K562 (cell line): ENCODE measurements around the gene CERS6. TPM values are rescaled to one million over a fixed set of nuclear protein-coding genes. Genes with fewer than 3 reads are reported as not detected.
A peak's percentile ranks its signal among the peaks of the same experiment; 100 is the strongest.

Experiments used
- CBX3 ChIP-seq, 2 experiments: IDR thresholded peaks; 1 replicate in 1 of 2; 2 replicates in 1 of 2; pipeline ENCODE4 v1.6.1; 2012; ENCODE audit warnings: inconsistent platforms in 2 of 2, low read length in 2 of 2, borderline replicate concordance in 1 of 2, control low read depth in 1 of 2
- CEBPG ChIP-seq, 3 experiments: fragments of 200-800 bp in 1 of 3; sonication (Bioruptor generic) in 1 of 3; sonication (generic) in 1 of 3; formaldehyde crosslinking in 1 of 3; IDR thresholded peaks in 2 of 3; conservative IDR thresholded peaks in 1 of 3; 2 replicates each; pipeline versions ENCODE4 v1.6.1 to v1.8.0; 2016 to 2022; ENCODE audit warnings: missing compliant biosample characterization in 2 of 3, missing genetic modification characterization in 2 of 3, mild to moderate bottlenecking in 1 of 3, missing genetic modification reagents in 1 of 3
- CREM ChIP-seq: IDR thresholded peaks from 2 replicates; pipeline ENCODE4 v1.6.1; 2014; ENCODE audit warnings: antibody characterized with exemption, low read depth
- E2F1 ChIP-seq: sonication (generic); formaldehyde crosslinking; IDR thresholded peaks from 2 replicates; pipeline ENCODE4 v1.8.1; 2023; ENCODE audit warnings: mild to moderate bottlenecking, missing genetic modification reagents, moderate library complexity
- GABPB1 ChIP-seq: sonication (generic); formaldehyde crosslinking; IDR thresholded peaks from 2 replicates; pipeline ENCODE4 v1.8.0; 2022; ENCODE audit warnings: mild to moderate bottlenecking, missing genetic modification reagents
- HNRNPK ChIP-seq: fragments of 200-400 bp; formaldehyde crosslinking; IDR thresholded peaks from one replicate; pipeline ENCODE4 v1.6.1; 2018; ENCODE audit warnings: mild to moderate bottlenecking, low read depth, low read length; ENCODE audit not compliant: poor library complexity, severe bottlenecking
- ILK ChIP-seq: fragments of 450-650 bp; IDR thresholded peaks from 2 replicates; pipeline ENCODE4 v1.6.1; 2016; ENCODE audit warnings: missing genetic modification characterization, low read depth, mild to moderate bottlenecking, missing compliant biosample characterization, moderate library complexity, borderline replicate concordance
- JUN ChIP-seq, 2 experiments: sonication (generic) in 1 of 2; formaldehyde crosslinking in 1 of 2; IDR thresholded peaks; 2 replicates each; pipeline versions ENCODE4 v1.6.1 to v1.8.0; 2012 to 2022; ENCODE audit warnings: borderline replicate concordance in 2 of 2, mild to moderate bottlenecking in 2 of 2, improper control_type of control experiment in 1 of 2, low read depth in 1 of 2, low read length in 1 of 2, missing genetic modification reagents in 1 of 2
- KLF13 ChIP-seq: fragments of 450-650 bp; IDR thresholded peaks from 2 replicates; pipeline ENCODE4 v1.6.1; 2016; ENCODE audit warnings: missing genetic modification characterization, low read depth, mild to moderate bottlenecking, missing compliant biosample characterization, moderate library complexity, borderline replicate concordance
- KLF6 ChIP-seq: fragments of 250-450 bp; sonication (Bioruptor Pico); IDR thresholded peaks from 2 replicates; pipeline ENCODE4 v1.4.0; 2020; ENCODE audit warnings: mild to moderate bottlenecking, moderate library complexity, borderline replicate concordance
- LARP7 ChIP-seq: fragments of 450-650 bp; IDR thresholded peaks from 2 replicates; pipeline ENCODE4 v1.6.1; 2016
- NR4A1 ChIP-seq, 2 experiments: fragments of 250-450 bp in 1 of 2; fragments of 450-650 bp in 1 of 2; sonication (Bioruptor Pico) in 1 of 2; IDR thresholded peaks; 2 replicates each; pipeline versions ENCODE4 v1.4.0 to v1.6.1; 2016 to 2020; ENCODE audit warnings: mild to moderate bottlenecking in 2 of 2, missing compliant biosample characterization in 1 of 2, missing genetic modification characterization in 1 of 2, moderate library complexity in 1 of 2
- PKNOX1 ChIP-seq: fragments of 450-650 bp; IDR thresholded peaks from 2 replicates; pipeline ENCODE4 v1.6.1; 2016
- PRPF4 ChIP-seq: fragments of 200-400 bp; formaldehyde crosslinking; IDR thresholded peaks from one replicate; pipeline ENCODE4 v1.6.1; 2017; ENCODE audit warnings: low read length, low read depth, mild to moderate bottlenecking; ENCODE audit not compliant: insufficient read depth, poor library complexity, severe bottlenecking
- SP2 ChIP-seq: IDR thresholded peaks from 2 replicates; pipeline ENCODE4 v1.6.1; 2011; ENCODE audit warnings: mild to moderate bottlenecking, low read depth, low read length, moderate library complexity; ENCODE audit not compliant: poor library complexity, severe bottlenecking; ENCODE audit errors: extremely low read depth
- WHSC1 ChIP-seq: IDR thresholded peaks from one replicate; pipeline ENCODE4 v1.6.1; 2012; ENCODE audit warnings: low read length, control low read depth, inconsistent platforms
- ZNF699 ChIP-seq: fragments of 250-450 bp; sonication (Bioruptor Pico); IDR thresholded peaks from 2 replicates; pipeline ENCODE4 v1.8.0; 2021; ENCODE audit warnings: mild to moderate bottlenecking, moderate library complexity; ENCODE audit not compliant: insufficient replicate concordance
- polyA plus RNA-seq, 8 experiments: library from polyadenylated mRNA; depleted of rRNA in 4 of 8; stranded (reverse) in 5 of 8; unstranded in 3 of 8; fragments of >200 nt; fragmentation: Nextera tagmentation in 2 of 8; fragmentation: Illumina TruSeq in 1 of 8; extraction: Ambion mirVana in 2 of 8; extraction: Trizol in 1 of 8; gene quantifications; 2 replicates each; pipeline versions ENCODE4 v1.2.1 to v1.2.3, GENCODE V29; 2011 to 2014; ENCODE audit warnings: inconsistent platforms in 1 of 8, missing spikeins in 1 of 8
- total RNA-seq, 7 experiments: library from RNA; depleted of rRNA in 6 of 7; stranded (reverse); fragments of >200 nt in 6 of 7; fragmentation: Illumina TruSeq in 2 of 7; extraction: Trizol in 2 of 7; gene quantifications; 2 replicates each; pipeline versions ENCODE4 v1.2.1 to v1.2.3, GENCODE V29; 2011 to 2021; ENCODE audit warnings: low replicate concordance in 1 of 7
- TF ChIP-seq, protein P1 (sequence below): fragments of 250-450 bp; sonication (Bioruptor Pico); IDR thresholded peaks from 2 replicates; pipeline ENCODE4 v1.8.0; 2021; ENCODE audit warnings: moderate library complexity, mild to moderate bottlenecking, inconsistent platforms
- TF ChIP-seq, protein P2 (sequence below): fragments of 450-650 bp; formaldehyde crosslinking; IDR thresholded peaks from 2 replicates; pipeline ENCODE4 v1.4.0; 2020; ENCODE audit warnings: mild to moderate bottlenecking

Gene CERS6
- total and polyA plus RNA-seq, 9 of the 15 experiments (the other 6 are each of a cell fraction or from before 2014, with no cell fraction given): 1.6 to 13.6 (median 11.4) TPM

- no peak for TF ChIP-seq ILK (tag)
- no peak for TF ChIP-seq SP2
- TF ChIP-seq KLF6 (CRISPR knock-in tag): 0 out of 2 replicates have a peak, but pooled peaks have one; percentile 69
- TF ChIP-seq PKNOX1: peak; percentile 80; the same call in 1 of the 2 replicates
- TF ChIP-seq CREM: peak; percentile 78
- TF ChIP-seq JUN (IDR thresholded peaks at IDR 0.05; ENCODE audit: borderline replicate concordance, low read depth, low read length): 0 out of 2 replicates have a peak, but pooled peaks have one; percentile 34
- TF ChIP-seq JUN (CRISPR knock-in tag; IDR thresholded peaks at IDR 0.05; ENCODE audit: borderline replicate concordance): no peak
- TF ChIP-seq, protein P1, sequence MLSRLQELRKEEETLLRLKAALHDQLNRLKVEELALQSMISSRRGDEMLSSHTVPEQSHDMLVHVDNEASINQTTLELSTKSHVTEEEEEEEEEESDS (CRISPR knock-in tag): no peak
- no peak for TF ChIP-seq E2F1 (CRISPR knock-in tag)
- TF ChIP-seq, protein P2, sequence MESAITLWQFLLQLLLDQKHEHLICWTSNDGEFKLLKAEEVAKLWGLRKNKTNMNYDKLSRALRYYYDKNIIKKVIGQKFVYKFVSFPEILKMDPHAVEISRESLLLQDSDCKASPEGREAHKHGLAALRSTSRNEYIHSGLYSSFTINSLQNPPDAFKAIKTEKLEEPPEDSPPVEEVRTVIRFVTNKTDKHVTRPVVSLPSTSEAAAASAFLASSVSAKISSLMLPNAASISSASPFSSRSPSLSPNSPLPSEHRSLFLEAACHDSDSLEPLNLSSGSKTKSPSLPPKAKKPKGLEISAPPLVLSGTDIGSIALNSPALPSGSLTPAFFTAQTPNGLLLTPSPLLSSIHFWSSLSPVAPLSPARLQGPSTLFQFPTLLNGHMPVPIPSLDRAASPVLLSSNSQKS (CRISPR knock-in tag): no peak; the same call in 1 of the 2 replicates
- TF ChIP-seq ZNF699: no peak
- no peak for TF ChIP-seq WHSC1
- TF ChIP-seq LARP7: no peak
- no peak; a peak in 1 of 3 replicates for TF ChIP-seq CBX3 (IDR thresholded peaks at IDR 0.05; ENCODE audit: borderline replicate concordance in 1 of 2, low read length in 2 of 2)
- TF ChIP-seq HNRNPK: no peak
- TF ChIP-seq KLF13: no peak
- 0 out of 2 replicates have a peak, but pooled peaks have one; percentile 17 for TF ChIP-seq NR4A1 (CRISPR knock-in tag; IDR thresholded peaks at IDR 0.05)
- TF ChIP-seq NR4A1 (tag; IDR thresholded peaks at IDR 0.05): peak; percentile 65; the same call in 1 of the 2 replicates
- TF ChIP-seq PRPF4: no peak
- TF ChIP-seq GABPB1 (CRISPR knock-in tag): peak; percentile 19; the same call in 1 of the 2 replicates
- TF ChIP-seq CEBPG (CRISPR knock-in tag; IDR thresholded peaks at IDR 0.05): no peak
- TF ChIP-seq CEBPG (tag; conservative IDR thresholded peaks at IDR 0.05 in 1 of 2, IDR thresholded peaks at IDR 0.05 in 1 of 2): peak in 1 of 2 experiments; percentile 57; a peak in 1 of 4 replicates
These were observed 346.1 kb downstream of the CERS6 start, which contains the start of gene NOSTRIN (continued) for GRCh38 chr2:168801961-168802858.
